Measurements from ENCODE around the gene ITLN1.
"Not testable (repeated sequence)": the region's sequence is repeated elsewhere in the genome, so short reads cannot be mapped to it uniquely, and the experiment has no call there.

ITLN1 gene

DNA sequence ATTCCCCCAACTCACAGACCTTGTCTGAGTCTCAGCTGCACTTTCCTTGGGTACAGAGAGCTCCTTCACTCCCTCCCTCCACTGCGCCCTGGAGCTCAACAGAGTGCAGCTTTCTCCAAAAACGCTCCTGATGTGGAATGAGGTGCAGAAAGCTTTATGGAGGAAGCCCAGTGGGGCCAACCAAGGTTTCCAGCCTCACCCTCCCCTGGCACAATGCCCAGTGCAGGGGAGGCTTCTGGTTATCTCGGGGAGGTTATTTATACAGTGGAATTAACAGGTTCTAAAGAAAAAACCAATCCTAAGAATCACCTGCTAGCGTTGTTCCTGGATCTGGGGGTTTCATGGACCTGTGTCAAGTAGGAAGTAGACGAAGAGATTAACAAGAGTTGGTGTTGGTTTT lies at the start of gene ITLN1:
TSS of gene ITLN1 (minus strand) at position 139 of the 400 bp plus-strand sequence. CDS start 303 bp downstream, outside the sequence.
- no peak for DNase-seq

DNA sequence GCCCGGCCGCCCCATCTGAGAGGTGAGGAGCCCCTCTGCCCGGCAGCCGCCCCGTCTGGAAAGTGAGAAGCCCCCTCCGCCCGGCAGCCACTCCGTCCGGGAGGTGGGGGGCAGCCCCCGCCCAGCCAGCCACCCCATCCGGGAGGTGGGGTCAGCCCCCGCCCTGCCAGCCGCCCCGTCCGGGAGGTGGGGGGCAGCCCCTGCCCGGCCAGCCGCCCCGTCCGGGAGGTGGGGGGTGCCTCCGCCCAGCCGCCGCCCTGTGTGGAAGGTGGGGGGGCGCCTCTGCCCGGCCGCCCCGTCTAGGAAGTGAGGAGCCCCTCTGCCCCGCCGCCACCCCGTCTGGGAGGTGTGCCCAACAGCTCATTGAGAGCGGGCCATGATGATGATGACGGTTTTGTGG lies 48.3 kb upstream of the ITLN1 start:
- not testable (repeated sequence) for DNase-seq

DNA sequence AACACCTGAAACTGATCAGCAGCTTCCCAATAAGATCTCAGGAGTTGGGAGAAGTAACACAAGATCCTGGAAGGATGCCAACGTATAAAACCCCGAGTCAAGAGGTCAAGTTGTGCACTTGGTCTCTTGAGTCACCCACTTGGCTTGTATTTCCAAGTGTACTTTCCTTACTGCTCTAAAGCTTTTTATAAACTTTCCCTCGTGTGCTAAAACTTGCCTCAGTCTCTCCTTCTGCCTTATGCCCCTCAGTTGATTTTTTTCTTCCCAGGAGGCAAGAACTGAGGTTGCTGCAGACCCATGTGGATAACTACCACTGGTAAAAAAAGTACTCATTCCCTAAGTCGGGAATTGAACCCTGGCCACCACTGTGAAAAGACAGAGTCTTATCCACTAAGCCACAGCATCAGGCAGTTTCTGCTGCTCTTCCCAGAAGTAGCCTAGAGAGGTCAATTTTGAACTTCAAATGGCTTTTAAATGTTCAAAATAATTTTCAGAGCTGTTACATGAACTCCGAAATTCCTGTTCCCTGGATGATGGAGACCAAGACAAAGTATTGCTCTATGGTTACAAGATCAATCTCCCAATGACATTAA lies 40.8 kb upstream of the ITLN1 start:
- no peak for DNase-seq

DNA sequence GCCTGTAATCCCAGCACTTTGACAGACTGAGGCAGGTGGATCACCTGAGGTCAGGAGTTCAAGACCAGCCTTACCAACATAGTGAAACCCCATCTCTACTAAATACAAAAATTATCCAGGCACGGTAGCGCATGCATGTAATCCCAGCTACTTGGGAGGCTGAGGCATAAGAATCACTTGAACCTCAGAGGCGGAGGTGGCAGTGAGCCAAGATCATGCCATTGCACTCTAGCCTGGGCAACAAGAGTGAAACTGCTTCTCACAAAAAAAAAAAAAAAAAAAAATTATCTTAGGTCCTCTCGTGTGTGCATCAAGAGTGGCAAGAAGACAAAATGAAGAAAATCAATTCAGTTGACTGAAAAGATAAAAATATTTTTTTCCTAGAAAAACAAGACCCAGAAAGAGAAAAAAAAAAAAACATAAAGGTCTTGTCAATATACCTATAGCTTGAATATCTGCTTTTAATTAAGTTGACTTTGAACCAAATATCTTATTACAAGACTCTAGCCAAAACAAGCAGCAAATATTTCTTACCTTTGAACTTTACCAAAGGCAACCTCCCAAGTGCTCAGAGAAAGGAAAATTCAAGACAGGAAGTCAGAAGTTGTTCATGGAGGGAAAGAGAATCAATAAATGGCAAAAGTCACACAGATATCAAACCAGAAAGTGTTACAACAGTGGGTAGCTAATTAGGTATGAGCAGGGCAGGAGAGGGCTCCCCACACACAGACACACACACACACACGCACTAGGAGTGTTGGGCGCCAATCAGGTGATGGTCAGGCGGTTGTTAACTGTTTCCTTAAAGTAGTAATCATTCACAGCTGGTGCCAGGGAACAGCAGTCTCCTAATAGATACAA lies 40.0 kb upstream of the ITLN1 start:
- no peak for DNase-seq

DNA sequence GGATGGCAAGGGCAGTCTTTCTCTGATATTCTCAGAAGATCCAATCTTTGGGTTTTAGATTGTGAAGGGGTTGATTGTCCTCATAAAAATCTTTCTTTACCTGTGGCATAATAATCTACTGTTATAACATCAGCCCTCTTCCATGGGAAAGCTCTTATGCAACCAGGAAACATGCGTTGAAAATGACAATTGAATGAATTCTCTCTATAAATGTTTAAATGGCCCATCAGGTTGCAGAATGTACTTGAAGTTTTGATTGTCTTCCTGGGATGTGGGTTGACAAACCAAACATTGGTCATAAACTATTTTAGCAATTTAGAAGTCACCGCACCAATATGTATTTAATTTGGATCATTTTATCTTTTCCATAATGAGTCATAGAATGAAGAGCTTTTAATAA lies 31.7 kb upstream of the ITLN1 start:
- DNase-seq, result no peak

DNA sequence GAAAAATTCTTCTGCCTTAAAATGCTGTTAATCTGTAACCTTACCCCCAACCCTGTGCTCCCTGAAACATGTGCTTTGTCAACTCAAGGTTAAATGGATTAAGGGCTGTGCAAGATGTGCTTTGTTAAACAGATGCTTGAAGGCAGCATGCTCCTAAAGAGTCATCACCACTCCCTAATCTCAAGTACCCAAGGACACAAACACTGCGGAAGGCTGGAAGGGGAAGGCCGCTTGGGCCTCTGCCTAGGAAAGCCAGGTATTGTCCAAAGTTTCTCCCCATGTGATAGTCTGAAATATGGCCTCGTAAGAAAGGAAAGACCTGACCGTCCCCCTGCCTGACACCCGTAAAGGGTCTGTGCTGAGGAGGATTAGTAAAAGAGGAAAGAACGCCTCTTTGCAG lies 28.2 kb upstream of the ITLN1 start:
- DNase-seq, result not testable (repeated sequence)

DNA sequence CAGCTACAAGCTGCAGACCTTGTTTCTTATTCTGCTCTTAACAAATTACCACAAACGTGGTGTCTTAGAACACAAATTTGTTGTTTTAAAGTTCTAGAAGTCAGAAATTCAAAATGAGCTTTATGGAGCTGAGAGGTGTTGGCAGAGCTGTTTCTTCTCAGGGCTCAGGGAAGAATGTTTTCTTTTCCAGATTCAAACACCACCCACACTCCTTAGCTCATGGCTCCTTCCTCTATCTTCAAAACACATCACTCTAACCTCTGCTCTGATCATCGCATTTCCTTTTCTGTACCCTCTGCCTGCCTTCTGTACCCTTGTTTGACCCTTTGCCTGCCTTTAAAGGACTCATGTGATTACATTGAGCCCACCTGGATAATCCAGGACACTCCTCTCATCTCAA lies 26.9 kb upstream of the ITLN1 start:
- DNase-seq, result no peak

DNA sequence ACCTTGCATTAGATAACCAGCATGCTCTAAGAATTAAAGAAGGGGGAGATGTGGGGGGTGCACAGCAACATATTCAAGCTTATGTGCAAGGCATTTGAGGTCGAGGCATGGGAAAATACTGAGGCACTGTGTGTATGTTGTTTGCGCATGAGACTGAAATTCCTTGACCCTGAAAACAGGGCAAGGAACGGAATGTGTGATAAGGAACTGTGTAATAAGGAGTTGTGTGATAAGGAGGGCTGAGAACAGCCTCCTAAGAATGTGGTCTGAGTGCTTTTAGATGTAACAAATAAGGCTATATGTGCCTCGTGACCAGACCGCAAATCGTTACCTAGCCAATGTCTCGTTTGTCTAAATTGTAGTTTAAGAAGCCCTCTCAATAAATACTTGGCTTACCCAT lies 26.5 kb upstream of the ITLN1 start:
- no peak for DNase-seq

DNA sequence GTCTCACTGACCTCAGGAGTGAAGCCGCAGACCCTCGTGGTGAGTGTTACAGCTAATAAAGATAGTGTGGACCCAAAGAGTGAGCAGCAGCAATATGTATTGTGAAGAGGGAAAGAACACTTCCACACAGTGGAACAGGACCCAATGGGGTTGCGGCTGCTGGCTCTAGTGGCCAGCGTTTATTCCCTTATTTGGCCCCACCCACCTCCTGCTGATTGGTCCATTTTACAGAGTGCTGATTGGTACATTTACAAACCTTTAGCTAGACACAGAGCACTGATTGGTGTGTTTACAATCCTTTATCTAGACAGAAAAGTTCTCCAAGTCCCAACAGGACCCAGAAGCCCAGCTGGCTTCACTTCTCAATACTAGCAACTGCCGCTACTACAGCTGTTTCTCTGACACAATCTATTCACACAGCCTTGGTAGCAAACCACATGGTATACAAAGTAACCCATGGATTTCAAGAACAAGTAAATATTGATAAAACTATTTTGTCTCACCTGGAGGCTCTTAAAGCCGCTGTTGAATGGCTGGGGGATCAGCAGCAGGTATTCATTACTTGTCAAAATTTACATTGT lies 25.3 kb upstream of the ITLN1 start:
- DNase-seq, result no peak

DNA sequence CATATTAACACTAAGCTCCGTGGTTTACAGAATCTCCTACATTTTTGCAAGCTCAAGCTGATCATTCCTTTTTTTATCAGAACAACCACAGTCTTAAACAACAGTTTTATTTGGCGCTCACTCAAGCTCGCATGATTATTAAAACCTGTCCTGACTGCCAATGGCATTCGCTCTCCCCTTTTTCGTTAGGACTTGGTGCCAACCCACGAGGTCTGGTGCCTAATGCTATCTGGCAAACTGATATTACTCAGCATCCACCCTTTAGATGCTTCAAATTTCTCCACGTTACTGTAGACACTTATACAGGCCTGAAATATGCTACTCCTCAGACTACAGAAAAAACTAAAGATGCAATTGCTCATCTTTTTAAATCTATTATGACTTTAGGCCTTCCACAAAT lies 23.0 kb upstream of the ITLN1 start:
- DNase-seq, result no peak

DNA sequence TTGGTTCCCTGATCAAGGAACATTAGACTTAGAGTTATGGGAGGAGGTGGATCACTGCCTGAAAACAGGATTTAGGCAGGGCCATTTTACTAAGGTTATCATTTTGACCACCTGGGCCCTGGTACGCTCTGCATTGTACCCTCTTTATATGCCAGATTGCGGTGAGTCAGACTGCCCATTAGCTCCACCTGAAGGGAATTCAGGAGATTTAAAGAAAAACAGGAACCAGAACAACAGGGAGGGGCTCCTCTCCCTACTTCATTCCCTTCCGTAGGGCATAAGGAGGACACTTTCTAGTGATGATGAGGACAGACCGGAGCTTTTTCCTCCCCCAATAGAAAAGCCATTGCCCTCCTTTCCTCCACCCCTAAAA lies 20.6 kb upstream of the ITLN1 start:
- DNase-seq, result no peak

DNA sequence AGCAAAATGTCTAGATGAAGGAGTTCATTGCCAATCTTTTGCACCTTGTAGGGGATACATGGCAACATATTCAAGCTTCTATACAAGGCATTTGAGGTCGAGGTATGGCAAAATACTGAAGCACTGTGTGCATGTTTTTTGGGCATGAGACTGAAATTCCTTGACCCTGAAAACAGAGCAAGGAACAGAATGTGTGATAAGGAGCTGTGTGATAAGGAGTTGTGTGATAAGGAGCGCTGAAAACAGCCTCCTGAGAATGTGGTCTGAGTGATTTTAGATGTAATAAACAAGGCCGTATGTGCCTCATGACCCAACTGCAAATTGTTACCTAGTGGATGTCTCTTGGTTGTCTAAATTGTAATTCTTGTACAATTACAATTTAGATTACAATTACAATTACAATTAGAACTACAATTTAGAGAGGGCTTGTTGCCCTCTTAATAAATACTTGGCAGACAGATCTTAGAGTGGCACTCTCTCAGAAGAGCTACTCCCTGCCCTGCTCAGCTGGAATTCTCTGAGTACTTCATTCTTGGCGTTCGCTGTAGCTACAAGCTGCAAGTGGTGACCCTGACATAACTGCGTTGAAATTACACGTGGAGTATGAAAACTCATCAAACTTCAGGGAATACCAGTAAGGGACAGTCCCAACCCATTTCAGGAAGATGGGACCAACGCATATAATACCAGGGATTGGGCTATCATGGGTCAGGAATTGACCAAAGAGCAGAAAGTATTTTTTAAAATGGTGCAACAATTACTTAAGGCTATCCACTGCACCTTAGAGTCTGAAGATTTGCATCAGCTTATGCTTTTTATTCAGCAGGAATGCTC lies 20.0 kb upstream of the ITLN1 start:
- no peak for DNase-seq

DNA sequence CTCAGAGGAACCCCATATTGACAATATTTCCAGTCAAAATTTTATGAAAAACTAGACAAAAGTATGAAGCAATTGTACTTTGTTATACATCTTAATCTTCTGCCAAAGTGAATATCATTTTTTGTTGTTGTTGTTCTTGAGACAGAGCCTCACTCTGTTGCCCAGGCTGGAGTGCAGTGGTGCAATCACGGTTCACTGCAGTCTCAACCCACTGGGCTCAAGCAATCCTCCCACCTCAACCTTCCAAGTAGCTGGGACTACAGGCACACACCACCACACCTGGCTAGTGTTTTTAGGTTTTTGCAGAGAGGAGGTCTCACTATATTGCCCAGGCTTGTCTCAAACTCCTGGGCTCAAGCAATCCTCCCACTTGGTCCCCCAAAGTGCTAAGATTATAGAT lies 17.3 kb upstream of the ITLN1 start:
- DNase-seq, result not testable (repeated sequence)

DNA sequence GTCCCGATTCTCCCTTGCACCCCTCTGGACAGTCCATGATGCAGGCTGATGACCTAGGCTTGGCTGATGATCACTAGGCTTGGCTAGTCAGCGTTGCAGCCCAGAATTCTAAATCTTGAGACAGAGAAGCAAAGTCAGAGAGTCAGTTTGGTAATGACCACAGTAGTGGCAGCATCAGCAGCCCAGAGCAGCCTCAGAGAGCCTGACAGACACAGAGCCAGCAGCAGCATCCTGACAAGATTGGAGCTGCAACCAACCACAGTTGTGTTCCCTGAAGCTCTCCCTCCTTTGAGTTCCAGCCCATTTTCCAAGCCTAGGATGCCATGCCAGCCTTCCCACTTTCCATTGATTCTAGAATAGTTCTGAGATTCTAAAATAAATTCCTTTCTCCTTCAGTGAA lies 16.8 kb upstream of the ITLN1 start:
- no peak for DNase-seq

DNA sequence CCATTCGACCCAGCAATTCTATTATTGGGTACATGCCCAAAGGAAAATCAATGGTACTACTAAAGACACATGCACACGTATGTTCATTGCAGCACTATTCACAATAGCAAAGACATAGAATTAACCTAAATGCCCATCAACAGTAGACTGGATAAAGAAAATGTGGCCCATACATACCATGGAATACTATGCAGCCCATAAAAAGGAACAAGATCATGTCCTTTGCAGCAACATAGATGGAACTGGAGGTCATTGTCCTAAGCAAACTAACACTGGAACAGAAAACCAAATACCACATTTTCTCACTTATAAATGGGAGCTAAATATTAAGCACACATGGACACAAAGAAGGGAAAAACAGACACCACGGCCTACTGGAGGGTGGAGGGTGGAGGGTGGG lies 15.7 kb upstream of the ITLN1 start:
- not testable (repeated sequence) for DNase-seq

DNA sequence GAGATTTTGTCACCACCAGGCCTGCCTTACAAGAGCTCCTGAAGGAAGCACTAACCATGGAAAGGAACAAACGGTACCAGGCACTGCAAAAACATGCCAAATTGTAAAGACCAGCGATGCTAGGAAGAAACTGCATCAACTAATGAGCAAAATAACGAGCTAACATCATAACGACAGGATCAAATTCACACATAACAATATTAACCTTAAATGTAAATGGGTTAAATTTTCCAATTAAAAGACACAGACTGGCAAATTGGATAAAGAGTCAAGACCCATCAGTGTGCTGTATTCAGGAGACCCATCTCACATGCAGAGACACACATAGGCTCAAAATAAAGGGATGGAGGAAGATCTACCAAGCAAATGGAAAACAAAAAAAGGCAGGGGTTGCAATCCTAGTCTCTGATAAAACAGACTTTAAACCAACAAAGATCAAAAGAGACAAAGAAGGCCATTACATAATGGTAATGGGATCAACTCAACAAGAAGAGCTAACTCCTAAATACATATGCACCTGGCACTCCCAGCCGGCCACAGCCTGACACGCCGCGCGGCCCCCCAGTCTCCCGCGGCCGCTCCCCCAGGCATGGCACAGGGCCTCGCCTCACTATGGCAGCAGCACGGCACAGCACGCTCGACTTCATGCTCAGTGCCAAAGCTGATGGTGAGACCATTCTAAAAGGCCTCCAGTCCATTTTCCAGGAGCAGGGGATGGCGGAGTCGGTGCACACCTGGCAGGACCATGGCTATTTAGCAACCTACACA lies 9.6 kb upstream of the ITLN1 start:
- not testable (repeated sequence) for DNase-seq

DNA sequence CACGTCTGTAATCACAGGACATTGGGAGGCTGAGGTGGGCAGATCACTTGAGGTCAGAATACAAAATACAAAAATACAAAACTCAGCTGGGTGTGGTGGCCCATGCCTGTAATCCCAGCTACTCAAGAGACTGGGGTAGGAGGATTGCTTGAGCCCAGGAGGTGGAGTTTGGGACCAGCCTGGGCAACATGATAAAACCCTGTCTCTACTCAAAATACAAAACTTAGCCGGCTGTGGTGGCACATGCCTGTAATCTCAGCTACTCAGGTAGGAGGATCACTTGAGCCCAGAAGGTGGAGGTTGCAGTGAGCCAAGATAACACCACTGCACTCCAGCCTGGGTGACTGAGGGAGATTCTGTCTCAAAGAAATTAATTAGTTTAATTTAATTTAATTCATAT lies 6.5 kb upstream of the ITLN1 start:
- no peak for DNase-seq

DNA sequence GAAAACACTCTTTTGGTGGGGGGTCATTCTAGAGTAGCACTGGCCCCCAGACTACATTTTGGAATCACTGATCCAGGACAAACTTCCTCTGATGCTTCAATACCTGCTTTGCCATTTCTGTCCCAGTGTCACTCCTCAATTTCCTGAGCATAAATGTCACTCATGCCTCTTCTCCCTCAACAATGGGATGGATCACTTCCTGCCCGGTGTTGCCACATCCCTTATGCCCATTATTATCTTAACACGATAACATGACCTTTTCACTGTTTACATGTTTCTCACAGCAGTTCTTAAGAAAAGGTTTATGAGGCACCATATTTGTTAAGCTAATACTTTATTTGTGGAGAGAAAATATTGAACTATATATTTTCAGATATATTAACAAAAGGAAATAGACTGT lies 3.9 kb upstream of the ITLN1 start:
- DNase-seq, result peak; percentile 33

DNA sequence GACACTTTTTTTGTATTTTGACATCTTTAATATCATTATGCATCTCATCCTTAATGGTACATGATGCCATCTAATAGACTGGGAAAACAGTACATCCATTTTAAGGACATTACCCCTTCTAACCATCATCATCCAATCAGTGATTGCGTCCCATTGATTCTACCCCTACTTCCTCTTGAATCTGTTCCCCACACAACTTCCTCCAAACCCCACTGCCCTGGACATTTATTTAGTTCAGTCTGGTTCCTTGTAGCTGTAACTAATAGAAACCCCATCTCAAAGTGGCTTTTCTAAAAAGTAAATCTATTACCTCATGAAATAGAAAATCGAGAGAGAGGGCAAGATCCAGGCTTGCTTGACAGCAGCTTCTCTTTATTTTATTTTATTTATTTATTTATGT lies 2.1 kb upstream of the ITLN1 start:
- no peak for DNase-seq

DNA sequence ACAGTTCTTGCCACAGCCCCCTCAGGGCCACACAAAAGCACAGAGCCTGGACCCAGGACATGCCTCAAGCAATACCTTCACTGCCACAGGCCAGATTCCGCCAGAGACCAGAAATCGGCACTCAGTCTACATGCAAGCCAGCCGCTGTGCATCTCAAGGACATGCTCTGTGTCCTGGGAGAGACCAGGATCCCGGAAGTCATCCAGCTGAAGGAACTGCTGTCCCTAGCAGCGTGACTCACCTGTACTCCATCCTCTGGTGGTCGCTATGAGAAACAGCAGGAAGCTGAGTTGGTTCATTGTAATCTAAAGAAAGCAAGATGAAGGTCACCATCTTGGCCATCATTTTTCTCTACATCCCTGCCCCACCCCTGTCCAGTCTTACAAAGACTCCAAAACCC lies 401 bp downstream of the ITLN1 start:
- DNase-seq, result no peak

DNA sequence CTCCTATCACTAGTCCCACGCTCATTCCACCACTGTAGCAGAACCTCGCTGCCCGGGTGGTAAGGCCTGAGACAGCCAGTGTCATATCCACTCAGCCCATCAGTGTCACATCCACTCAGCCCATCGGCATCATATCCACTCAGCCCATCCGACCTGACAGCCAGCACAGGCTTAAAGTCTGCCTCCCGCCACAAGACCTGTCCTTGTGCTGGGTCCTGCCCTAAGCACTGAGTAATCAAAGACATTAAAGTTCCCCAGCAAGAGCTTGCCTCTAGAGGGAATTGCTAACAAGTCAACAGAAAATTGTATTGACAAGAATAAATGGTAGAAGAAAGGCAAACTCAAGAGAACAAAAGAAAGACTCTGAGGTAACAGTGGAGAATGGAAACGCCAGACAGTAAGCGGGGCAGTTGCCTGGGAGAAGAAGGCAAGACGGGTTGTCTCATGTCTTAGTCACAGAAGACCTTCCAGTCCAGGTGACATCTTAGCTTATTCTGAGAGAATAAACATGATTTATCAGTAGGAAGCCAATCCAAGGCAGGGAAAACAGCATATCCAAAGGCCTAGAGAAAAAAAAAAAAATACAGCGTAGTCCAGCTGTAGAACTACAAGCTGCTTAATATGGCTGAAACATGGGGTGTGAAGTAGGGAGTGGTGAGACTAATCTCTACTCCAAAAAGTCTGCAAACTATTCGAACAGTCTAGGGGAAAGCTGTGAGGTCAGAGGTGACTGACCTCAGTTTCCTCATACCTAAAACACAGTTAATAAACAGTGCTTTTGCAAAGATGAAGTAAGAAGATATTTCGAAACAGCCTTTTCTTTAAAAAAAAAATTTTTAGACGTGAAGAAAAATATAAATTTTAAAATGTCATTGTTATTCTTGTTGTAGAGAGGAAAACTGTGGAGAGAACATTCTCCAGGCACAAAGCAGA lies 1.1 kb downstream of the ITLN1 start:
- DNase-seq, result no peak

DNA sequence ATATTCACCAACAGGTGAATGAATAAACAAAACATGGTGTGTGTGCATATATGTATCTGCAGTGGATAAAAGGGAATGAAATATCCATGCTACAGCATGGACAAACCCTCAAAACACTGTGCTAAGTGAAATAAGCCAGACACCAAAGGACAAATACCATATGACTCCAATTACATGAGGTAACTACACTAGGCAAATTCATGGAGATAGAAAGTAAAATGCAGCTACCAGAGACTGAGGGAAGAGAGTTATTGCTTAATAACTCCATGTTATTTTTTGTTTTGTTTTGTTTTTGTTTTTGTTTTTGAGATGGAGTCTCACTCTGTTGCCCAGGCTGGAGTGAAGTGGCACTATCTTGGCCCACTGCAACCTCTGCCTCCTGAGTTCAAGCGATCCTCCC lies 2.4 kb downstream of the ITLN1 start:
- DNase-seq, result no peak

Data from SHP77 treated with DMSO at 0.1 percent for 48 hours (cell line).